Measurements from ENCODE around the gene PGM3.

PGM3 gene, protein sequence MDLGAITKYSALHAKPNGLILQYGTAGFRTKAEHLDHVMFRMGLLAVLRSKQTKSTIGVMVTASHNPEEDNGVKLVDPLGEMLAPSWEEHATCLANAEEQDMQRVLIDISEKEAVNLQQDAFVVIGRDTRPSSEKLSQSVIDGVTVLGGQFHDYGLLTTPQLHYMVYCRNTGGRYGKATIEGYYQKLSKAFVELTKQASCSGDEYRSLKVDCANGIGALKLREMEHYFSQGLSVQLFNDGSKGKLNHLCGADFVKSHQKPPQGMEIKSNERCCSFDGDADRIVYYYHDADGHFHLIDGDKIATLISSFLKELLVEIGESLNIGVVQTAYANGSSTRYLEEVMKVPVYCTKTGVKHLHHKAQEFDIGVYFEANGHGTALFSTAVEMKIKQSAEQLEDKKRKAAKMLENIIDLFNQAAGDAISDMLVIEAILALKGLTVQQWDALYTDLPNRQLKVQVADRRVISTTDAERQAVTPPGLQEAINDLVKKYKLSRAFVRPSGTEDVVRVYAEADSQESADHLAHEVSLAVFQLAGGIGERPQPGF

DNA sequence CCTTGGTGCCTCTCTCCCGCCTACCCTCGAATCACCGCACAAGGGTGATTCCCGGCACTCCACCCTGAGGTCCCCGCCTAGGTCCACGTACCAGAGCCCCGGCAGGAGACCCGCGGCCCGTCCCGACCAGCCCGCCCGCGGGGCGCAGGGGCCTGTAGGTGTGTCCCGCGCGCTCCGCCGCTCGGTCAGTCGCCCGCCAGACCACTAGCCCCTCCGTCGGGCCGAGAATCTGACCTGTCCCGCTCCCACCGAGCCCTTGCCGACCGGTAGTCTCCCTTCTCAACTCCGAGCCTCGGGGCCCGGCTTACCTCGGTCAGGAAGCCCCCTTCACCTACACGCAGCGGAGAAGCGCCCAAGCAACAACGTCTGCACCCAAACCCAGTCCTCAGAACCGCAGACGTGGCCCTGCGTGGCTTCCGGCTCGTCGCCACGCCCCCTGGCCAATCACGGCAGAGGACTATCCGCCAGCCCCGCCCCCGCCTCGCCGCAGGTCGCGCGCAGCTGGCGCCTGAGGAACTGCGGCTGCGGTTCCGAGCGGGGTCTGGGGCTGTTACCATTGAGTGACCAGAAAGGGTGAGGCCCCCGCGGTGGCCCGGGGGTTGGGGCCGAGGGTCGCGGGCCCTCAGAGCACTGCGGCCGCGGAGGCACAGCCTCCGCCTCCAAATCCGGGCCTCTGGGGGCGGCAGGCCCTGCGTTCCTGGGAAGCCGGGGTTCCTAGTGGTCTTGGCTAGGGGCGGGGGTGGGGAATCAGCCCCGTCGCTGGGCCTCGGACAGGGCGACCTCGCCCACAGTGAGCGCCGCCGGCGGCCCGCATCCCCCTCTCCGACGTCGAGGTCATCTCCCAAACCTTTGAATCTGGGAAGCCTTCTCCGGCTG, at the start of gene PGM3, which contains the start of gene RWDD2A:
Gene PGM3, minus strand, starts transcription at position 395 of the 876 bp plus-strand sequence. CDS start 2,253 bp downstream, outside the sequence.
Gene RWDD2A, plus strand, starts transcription at position 487 of the 876 bp plus-strand sequence. CDS start 1,095 bp downstream, outside the sequence.
- Histone ChIP-seq H3K9ac (ENCODE audit: low read depth, low read length) (peak within 1 kb of the TSS; percentile 84), H3K36me3 (ENCODE audit: insufficient read depth, low read depth, low read length) (peaks cover 50% of the 10 kb centered on the region), H3K27me3 (ENCODE audit: insufficient read depth, low read length) (no peaks in the 10 kb centered on the region), H3K4me3 (ENCODE audit: low read length) (peak within 1 kb of the TSS; percentile 91), H3K4me1 (ENCODE audit: insufficient read depth, low read length) (no peaks in the 10 kb centered on the region; the same call in none of the 2 replicates), H3K9me3 (ENCODE audit: insufficient read depth, low read depth, low read length) (no peaks in the 10 kb centered on the region), H3K27ac (ENCODE audit: low read length) (no peak within 1 kb of the TSS)

DNA sequence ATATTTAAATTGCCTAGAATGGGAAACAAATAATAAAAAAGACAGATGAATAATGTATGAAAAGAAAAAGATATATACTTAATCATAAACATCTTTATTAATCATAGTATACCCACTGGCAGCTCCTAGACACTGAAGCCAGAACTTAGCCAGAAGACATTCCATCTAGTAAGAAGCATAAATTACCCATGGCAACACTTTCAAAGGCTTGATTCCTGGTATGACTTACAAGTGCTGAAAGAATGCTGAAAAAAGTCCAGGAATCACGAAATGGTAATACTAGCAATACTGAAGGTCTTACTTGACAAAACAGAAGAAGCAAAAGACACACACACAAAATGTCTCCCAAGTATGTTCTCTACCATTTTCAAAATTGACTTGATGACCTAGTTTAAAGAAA, 38.1 kb upstream of the PGM3 start:
- no peaks in the 10 kb centered on the region for H3K9me3 ChIP-seq (ENCODE audit: insufficient read depth, low read depth, low read length)
- H3K36me3 ChIP-seq (ENCODE audit: insufficient read depth, low read depth, low read length), result no peaks in the 10 kb centered on the region
- H3K27ac ChIP-seq (ENCODE audit: low read length), result no peak overlapping the region
- no peak overlapping the region for H3K9ac ChIP-seq (ENCODE audit: low read depth, low read length)
- no peaks in the 10 kb centered on the region for H3K27me3 ChIP-seq (ENCODE audit: insufficient read depth, low read length)
- H3K4me3 ChIP-seq (ENCODE audit: low read length), result no peak overlapping the region
- no peaks in the 10 kb centered on the region; the same call in 1 of the 2 replicates for H3K4me1 ChIP-seq (ENCODE audit: insufficient read depth, low read length)

DNA sequence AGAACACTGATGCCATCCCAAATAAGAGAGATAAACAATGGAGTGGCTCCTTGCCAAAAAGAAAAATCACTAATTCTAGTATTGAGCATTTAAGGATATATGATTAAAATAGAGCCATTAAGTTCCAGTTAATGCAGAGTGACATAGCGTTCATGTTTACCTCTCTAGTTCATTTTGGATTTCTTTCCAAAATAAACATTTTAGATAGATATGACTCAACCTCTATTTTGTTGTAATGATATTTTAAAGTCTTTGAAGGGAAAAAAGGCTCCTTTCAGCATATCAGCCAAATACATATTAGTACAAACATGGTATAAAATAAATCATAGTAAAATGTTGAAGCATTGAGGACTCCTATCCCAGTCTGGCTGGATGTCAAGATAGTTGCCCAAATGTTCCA, 33.5 kb upstream of the PGM3 start:
- Histone ChIP-seq H3K36me3 (ENCODE audit: insufficient read depth, low read depth, low read length) (no peaks in the 10 kb centered on the region), H3K27ac (ENCODE audit: low read length) (no peak overlapping the region), H3K4me3 (ENCODE audit: low read length) (no peak overlapping the region), H3K9ac (ENCODE audit: low read depth, low read length) (no peak overlapping the region), H3K4me1 (ENCODE audit: insufficient read depth, low read length) (no peaks in the 10 kb centered on the region; the same call in 1 of the 2 replicates), H3K9me3 (ENCODE audit: insufficient read depth, low read depth, low read length) (no peaks in the 10 kb centered on the region), H3K27me3 (ENCODE audit: insufficient read depth, low read length) (no peaks in the 10 kb centered on the region)

DNA sequence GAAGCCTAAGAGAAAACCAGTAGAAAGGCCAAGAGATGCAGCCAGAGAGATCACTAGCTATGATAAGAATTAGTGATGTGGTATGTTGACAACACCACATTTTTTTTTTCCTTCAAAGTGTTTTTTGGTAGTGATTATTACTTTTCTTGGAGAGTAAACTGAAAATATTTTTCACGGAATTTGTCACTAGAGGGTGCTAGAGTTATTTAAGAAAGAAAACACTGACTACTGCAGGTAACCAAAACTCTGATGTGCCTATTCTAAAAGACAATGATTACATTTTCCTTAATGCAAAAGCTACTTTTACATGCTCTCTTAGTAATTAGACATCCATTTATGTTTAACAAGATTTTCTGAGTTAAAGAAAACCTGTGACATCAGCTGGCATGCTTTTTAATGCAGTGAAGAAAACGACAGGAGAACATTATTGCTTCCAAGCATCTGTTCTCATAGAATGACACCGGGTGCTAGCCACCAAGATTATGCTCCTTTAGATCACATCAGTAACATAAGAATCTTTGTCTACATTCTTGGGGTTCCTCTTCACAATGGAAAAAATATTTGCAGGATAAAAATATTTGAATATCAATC, 28.9 kb upstream of the PGM3 start:
- no peak overlapping the region for H3K4me3 ChIP-seq (ENCODE audit: low read length)
- H3K9me3 ChIP-seq (ENCODE audit: insufficient read depth, low read depth, low read length), result no peaks in the 10 kb centered on the region
- no peaks in the 10 kb centered on the region for H3K4me1 ChIP-seq (ENCODE audit: insufficient read depth, low read length)
- H3K36me3 ChIP-seq (ENCODE audit: insufficient read depth, low read depth, low read length), result no peaks in the 10 kb centered on the region
- H3K27me3 ChIP-seq (ENCODE audit: insufficient read depth, low read length), result no peaks in the 10 kb centered on the region
- no peak overlapping the region for H3K9ac ChIP-seq (ENCODE audit: low read depth, low read length)
- H3K27ac ChIP-seq (ENCODE audit: low read length), result no peak overlapping the region

DNA sequence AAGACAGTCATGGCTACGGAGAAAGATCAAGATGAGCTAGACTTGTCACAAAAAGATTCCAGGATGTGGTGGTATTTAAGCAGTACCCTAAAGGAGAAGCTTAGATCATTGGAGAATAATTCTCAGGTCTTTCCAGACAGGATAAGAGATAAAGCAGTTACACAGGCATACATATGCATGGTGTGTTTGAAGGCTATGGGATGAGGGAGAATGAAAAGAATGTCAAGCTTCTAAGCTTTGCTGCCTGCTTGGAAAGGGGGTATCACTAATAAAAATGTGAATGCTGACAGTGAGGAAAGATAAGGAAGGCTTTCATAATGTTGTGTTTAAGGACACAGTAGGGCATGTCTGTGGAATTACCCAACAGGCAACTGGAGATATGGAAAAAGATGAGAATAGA, 28.2 kb upstream of the PGM3 start:
- Histone ChIP-seq H3K9ac (ENCODE audit: low read depth, low read length) (no peak overlapping the region), H3K27ac (ENCODE audit: low read length) (no peak overlapping the region), H3K36me3 (ENCODE audit: insufficient read depth, low read depth, low read length) (no peaks in the 10 kb centered on the region), H3K4me1 (ENCODE audit: insufficient read depth, low read length) (no peaks in the 10 kb centered on the region), H3K9me3 (ENCODE audit: insufficient read depth, low read depth, low read length) (no peaks in the 10 kb centered on the region), H3K4me3 (ENCODE audit: low read length) (no peak overlapping the region), H3K27me3 (ENCODE audit: insufficient read depth, low read length) (no peaks in the 10 kb centered on the region)

DNA sequence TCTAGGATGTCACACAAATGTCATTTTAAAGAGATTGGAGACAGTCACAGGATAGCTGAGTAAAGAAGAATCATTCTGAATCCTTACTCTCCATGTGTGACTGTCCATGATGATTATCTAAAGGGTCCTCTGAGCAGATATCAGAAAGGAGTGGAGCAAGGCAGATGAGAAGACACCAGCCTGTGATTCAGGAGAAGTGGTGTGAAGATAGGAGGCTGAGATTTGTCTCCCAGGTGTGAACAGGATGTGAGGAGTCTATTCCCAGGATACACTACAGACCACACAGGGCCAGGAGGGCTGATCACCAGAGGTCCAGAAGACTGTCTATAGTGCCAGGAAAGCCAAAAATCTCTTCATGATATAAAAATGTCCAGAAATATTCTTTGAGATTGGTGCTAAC, 27.1 kb upstream of the PGM3 start:
- Histone ChIP-seq H3K27ac (ENCODE audit: low read length) (no peak overlapping the region), H3K4me3 (ENCODE audit: low read length) (no peak overlapping the region), H3K27me3 (ENCODE audit: insufficient read depth, low read length) (no peaks in the 10 kb centered on the region), H3K36me3 (ENCODE audit: insufficient read depth, low read depth, low read length) (no peaks in the 10 kb centered on the region), H3K9ac (ENCODE audit: low read depth, low read length) (no peak overlapping the region), H3K9me3 (ENCODE audit: insufficient read depth, low read depth, low read length) (no peaks in the 10 kb centered on the region), H3K4me1 (ENCODE audit: insufficient read depth, low read length) (no peaks in the 10 kb centered on the region)

DNA sequence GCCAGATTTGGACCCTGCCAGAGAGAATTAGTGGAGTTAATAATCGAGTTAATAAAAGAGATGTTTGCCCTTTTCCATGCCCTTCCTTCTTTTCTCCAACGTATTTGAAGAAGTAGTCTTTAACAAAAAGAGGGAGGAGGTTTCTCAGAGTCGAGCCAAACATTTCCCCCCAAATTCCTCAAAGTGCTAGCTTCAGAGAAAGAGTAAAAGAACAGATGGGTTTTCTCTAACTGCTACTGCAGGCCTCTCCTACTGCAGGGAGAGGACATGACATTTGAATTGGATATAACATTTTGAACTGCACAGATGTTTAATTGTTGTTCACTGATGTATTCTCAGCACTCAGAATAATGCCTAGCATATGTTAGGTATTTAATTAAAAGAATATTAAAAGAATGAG, 25.6 kb upstream of the PGM3 start:
- Histone ChIP-seq H3K27ac (ENCODE audit: low read length) (no peak overlapping the region), H3K27me3 (ENCODE audit: insufficient read depth, low read length) (no peaks in the 10 kb centered on the region), H3K36me3 (ENCODE audit: insufficient read depth, low read depth, low read length) (no peaks in the 10 kb centered on the region)

DNA sequence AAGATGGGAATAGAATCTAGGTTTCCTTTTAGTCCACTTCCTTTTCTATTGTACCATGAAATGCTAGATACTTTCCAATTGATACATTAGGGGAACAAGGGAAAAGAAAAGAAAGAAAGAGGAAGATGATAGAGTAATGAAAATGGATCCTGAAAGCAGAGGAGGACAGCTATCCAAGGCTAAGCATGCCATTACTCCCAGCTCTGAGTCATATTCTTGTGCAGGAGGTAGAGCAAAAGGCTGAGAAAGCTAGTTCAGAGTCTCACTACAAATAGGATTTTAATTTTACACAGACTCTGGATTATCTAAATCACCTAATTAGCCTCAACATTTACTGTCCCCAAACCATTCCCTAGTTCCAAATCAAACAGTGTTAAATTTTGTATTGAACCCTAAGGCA, 23.7 kb upstream of the PGM3 start:
- Histone ChIP-seq H3K36me3 (ENCODE audit: insufficient read depth, low read depth, low read length) (no peaks in the 10 kb centered on the region), H3K27ac (ENCODE audit: low read length) (no peak overlapping the region), H3K9me3 (ENCODE audit: insufficient read depth, low read depth, low read length) (no peaks in the 10 kb centered on the region), H3K9ac (ENCODE audit: low read depth, low read length) (no peak overlapping the region), H3K27me3 (ENCODE audit: insufficient read depth, low read length) (no peaks in the 10 kb centered on the region), H3K4me1 (ENCODE audit: insufficient read depth, low read length) (no peaks in the 10 kb centered on the region), H3K4me3 (ENCODE audit: low read length) (no peak overlapping the region)

More for the DNA sequence above, 25.6 kb upstream of the PGM3 start:
- Histone ChIP-seq H3K9me3 (ENCODE audit: insufficient read depth, low read depth, low read length) (no peaks in the 10 kb centered on the region), H3K4me1 (ENCODE audit: insufficient read depth, low read length) (no peaks in the 10 kb centered on the region), H3K4me3 (ENCODE audit: low read length) (no peak overlapping the region), H3K9ac (ENCODE audit: low read depth, low read length) (no peak overlapping the region)

DNA sequence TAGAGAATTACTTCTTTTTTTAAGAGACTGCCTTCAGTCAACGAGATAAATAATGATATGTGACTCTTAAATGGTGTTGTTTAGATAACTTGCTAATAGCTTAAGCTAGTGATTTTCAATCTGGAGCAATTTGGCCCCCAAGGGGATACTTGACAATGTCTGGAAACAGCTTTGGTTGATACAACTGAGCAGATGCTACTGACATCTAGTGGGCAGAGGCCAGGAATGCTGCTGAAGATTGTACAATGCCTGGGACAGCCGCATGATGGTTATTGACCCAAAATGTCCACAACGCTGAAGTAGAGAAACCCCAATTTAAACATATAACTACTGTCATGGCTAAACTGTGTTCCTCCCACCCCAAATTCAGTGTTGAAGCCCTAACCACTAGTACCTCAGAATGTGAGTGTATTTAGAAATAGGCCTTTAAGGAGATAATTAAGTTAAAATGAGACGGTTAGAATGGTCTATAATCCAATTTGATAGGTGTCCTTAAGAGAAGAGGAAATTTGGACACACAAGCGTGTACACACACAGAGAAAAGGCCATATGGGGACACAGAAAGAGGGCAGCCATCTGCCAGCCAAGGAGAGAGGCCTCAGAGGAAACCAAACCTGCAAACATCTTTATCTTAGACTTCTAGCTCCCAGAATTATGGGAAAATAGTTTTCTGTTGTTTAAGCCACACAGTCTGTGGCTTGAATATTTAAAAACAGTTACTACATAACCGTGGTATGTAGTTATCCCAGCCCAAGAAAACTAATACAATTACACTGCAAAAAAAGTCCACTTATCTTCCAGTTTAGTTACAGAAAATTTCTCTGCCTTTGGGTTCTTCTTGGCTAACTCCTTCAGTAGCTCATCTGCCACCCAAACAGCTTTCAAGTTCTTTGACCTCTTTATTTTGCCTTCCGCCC, 22.3 kb upstream of the PGM3 start:
- H3K27ac ChIP-seq (ENCODE audit: low read length), result no peak overlapping the region
- no peak overlapping the region for H3K9ac ChIP-seq (ENCODE audit: low read depth, low read length)
- H3K9me3 ChIP-seq (ENCODE audit: insufficient read depth, low read depth, low read length), result no peaks in the 10 kb centered on the region
- H3K4me3 ChIP-seq (ENCODE audit: low read length), result no peak overlapping the region
- no peaks in the 10 kb centered on the region for H3K36me3 ChIP-seq (ENCODE audit: insufficient read depth, low read depth, low read length)
- H3K4me1 ChIP-seq (ENCODE audit: insufficient read depth, low read length), result no peaks in the 10 kb centered on the region
- H3K27me3 ChIP-seq (ENCODE audit: insufficient read depth, low read length), result no peaks in the 10 kb centered on the region

DNA sequence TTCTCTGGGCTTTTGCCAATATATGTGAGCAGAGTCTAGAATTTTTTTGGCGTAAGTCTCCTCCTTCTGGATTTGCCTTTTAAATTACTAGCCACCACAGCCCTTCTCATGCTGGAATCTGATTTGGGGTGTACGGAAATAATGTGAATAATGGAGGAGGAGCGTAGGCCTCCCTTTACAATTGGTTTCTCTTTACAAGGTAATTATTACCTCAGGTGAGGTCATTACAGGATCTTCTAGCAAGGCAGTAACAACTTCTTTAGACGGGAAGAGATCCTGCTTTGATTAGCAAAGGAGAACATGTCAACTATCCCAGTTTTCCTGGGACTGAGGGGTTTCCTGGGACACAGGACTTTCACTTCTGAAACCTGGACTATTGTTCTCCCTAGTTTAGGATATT, 9.0 kb upstream of the PGM3 start:
- no peaks in the 10 kb centered on the region for H3K27me3 ChIP-seq (ENCODE audit: insufficient read depth, low read length)
- 0 out of 2 replicates have a peak, but pooled peaks cover 10% of the 10 kb centered on the region for H3K36me3 ChIP-seq (ENCODE audit: insufficient read depth, low read depth, low read length)
- H3K4me3 ChIP-seq (ENCODE audit: low read length), result no peak overlapping the region
- no peak overlapping the region for H3K27ac ChIP-seq (ENCODE audit: low read length)
- no peak overlapping the region for H3K9ac ChIP-seq (ENCODE audit: low read depth, low read length)
- no peaks in the 10 kb centered on the region; the same call in 1 of the 2 replicates for H3K4me1 ChIP-seq (ENCODE audit: insufficient read depth, low read length)
- no peaks in the 10 kb centered on the region for H3K9me3 ChIP-seq (ENCODE audit: insufficient read depth, low read depth, low read length)
